Head of caudate nucleus (tissue), 42 donors: ENCODE measurements around the gene NEB.

Experiments
- DNase-seq, 42 donors: peaks; one replicate each; pipeline versions ENCODE4 v3.0.0 to v3.0.0-alpha.2; 2020 to 2021; ENCODE audit warnings: mixed read lengths in 7 of 42
- intact Hi-C: fragments of 100-400 bp; cut with DNase I; formaldehyde crosslinking; loops from one replicate; pipeline ENCODE4 v1.15.0; 2022

Gene NEB, protein sequence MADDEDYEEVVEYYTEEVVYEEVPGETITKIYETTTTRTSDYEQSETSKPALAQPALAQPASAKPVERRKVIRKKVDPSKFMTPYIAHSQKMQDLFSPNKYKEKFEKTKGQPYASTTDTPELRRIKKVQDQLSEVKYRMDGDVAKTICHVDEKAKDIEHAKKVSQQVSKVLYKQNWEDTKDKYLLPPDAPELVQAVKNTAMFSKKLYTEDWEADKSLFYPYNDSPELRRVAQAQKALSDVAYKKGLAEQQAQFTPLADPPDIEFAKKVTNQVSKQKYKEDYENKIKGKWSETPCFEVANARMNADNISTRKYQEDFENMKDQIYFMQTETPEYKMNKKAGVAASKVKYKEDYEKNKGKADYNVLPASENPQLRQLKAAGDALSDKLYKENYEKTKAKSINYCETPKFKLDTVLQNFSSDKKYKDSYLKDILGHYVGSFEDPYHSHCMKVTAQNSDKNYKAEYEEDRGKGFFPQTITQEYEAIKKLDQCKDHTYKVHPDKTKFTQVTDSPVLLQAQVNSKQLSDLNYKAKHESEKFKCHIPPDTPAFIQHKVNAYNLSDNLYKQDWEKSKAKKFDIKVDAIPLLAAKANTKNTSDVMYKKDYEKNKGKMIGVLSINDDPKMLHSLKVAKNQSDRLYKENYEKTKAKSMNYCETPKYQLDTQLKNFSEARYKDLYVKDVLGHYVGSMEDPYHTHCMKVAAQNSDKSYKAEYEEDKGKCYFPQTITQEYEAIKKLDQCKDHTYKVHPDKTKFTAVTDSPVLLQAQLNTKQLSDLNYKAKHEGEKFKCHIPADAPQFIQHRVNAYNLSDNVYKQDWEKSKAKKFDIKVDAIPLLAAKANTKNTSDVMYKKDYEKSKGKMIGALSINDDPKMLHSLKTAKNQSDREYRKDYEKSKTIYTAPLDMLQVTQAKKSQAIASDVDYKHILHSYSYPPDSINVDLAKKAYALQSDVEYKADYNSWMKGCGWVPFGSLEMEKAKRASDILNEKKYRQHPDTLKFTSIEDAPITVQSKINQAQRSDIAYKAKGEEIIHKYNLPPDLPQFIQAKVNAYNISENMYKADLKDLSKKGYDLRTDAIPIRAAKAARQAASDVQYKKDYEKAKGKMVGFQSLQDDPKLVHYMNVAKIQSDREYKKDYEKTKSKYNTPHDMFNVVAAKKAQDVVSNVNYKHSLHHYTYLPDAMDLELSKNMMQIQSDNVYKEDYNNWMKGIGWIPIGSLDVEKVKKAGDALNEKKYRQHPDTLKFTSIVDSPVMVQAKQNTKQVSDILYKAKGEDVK (N-terminal part only)

DNA sequence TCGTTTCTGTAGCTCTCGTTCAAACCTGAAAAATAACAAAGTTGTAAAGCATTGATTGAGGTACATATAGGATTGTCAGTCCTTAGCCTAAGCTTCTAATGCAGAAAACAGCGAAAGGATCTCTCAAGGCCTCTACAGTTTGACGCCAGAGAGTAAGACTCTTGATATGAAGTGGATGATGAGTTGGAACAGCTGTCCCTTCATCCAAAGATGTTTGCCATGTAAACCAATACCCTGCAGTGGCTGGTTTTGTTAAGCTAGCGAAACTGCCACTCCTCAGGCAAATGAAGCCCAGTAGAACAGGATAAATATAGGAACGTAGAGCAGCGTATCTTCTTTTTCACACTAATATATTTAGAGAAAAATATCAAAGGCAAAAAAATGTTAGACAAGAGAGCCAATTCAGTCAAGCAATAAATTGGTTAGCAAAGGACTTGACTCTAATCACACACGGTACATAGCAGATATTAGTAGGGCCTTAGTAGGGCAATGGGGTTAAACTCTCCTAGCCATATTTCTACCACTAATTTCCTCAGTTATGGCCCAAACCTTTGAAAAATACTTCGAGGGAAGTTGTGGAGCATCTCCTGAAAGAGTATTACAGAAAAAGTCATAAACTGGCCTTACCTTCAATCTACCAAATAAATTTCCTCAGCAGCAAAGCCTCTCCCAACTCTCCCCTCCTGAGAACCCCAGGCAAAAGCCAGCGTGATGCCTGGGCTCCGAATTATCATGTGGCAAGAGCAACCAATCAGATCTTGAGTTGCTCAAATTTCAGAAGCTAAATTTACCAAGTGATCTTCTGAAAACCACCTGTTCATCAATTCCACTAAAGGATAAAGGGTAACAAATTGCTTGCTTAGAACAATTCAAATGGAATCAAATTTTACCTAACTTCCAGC lies at the start of gene NEB:
Gene NEB (minus strand): TSS at position 706 of the 902 bp plus-strand sequence. CDS start 1,320 bp downstream, outside the sequence.
- intact Hi-C loops, result no loop called here
- no peak for DNase-seq

DNA sequence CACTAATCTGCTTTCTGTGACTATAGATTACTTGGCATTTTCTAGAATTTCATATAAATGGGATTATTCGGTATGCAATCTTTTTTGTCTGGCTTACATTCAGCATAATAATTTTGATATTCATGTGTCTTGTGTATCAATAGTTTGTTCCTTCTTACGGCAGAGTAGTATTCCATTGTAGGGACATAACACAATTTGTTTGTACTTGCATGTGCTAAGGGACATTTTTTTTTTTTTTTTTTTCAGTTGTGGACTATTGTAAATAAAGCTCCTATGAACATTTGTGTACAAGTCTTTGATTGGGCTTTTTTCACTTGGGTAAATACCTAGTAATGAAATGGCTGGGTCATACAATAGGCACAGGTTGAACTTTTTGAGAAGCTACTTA lies 48.9 kb upstream of the NEB start:
- no peak for DNase-seq
- intact Hi-C loops, result no loop called here

DNA sequence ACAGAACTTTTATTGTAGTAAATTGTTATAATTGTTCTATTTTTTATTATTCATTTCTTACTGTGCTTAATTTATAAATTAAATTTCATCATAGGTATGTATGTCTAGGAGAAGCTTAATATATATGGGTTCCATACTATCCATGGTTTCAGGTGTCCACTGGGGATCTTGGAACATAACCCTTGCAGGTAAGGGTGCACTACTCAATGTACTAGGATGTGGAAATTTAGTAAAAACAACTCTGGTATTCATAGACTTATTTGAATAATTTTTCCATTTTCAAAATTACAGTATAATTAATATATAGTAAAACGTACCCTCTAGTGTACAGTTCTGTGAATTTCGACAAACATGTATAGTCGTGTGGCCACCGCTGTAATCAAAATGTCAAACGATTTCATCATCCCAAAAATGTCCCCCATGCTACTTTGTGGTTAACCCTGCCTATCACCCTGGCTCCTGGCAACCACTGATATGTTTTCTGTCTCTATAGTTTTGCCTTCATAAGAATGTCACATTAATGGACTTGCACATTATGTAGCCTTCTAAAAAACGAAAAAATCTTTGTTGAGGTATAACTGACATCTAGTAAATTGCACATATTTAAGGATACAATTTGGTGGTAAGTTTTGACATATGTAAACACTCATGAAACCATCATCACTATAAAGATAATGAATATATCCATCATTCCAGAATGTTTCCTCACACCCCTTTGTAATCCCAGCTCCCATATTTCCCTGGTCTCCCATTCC lies 48.3 kb upstream of the NEB start:
- no peak for DNase-seq
- intact Hi-C loops, result no loop called here

DNA sequence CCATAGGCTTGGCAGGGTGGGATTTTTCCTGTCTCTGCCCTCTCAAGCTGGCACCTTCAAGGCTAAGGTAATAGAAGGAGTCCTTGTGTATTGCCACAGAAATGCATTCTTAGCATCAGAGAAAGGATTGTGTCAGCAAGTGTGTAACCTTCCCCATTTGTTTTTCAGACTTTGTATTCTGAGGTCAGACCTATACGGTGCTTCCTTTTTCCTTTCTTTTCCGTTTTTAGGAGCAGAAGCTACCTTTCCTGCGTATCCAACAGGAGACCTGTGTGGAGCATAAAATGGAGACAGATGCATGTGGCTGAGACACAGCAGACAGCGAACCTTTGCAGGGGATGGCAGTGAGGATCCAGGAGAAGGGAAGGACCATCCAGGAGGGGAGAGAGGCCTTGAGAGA lies 47.4 kb upstream of the NEB start:
- intact Hi-C loops, result no loop called here

DNA sequence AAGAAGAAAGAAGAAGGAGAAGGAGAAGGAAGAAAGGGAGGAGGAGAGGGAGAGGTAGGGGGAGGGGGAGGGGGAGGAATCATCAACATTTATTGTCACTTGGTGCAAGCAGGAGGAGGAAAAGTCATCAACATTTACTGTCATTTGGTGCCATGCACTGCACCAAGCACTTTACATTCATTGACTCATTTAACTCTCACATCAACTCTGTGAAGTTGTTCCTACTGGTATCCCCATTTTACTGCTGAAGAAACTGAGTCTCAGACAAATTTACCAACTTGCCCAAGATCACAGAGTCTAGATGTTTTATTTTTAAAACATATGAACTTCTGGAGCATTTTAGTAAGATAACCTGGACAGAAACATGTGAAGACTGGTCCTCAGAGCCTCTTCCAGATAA lies 46.7 kb upstream of the NEB start:
- no peak for DNase-seq
- intact Hi-C loops, result no loop called here

More for the DNA sequence above, 47.4 kb upstream of the NEB start:
- no peak for DNase-seq

DNA sequence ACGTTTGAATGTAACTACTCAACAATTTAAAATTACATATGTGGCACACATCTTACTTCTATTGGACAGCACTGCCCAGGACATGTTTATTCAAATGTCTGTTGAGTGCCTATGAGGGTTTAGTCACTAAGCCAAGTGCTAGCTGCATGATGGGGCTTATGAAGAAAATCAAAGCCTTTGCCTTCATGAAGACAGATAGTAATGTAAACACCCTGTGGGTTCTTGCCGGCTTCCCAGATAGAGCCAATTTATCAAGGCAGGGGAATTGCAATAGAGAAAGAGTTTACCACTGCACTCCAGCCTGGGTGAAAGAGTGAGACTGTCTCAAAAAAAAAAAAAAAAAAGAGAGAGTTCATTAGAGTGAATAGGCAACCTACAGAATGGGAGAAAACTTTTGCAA lies 43.7 kb upstream of the NEB start:
- intact Hi-C loops, result no loop called here
- DNase-seq, result no peak

DNA sequence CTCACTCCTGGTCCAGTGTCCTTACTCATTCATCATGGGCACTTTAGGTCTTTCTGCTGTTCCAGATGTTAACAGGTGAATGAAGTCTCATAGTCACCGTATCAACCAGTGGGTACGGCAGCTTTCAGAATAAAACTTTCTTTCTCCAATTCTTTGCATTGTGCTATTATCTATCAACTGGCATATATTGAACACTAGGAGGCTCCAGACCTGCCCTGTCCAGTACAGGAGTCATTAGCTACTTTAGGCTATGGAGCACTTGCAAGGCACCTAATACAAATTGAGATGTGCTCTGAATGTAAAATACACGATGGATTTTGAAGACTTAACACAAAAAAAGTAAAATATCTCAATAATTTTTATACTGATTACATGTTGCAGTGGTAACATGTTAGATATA lies 43.2 kb upstream of the NEB start:
- DNase-seq, result no peak
- intact Hi-C loops, result no loop called here

DNA sequence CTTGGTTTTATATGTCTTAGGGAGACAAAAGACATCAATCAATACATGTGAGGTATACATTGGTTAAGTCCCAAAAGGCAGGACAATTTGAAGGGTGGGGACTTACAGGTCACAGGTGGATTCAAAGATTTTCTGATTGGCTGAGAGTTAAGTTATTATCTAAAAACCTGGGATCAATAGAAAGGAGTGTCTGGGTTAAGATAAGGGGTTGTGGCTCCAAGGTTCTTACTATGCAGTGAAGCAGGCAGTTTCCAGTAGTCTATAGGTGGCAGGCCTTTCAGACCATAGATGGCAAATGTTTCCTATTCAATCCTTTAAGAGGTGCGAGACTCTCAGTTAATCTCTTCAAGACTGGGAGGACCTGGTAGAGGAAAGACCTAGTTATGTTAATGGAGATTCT lies 42.1 kb upstream of the NEB start:
- intact Hi-C loops, result no loop called here
- no peak for DNase-seq

DNA sequence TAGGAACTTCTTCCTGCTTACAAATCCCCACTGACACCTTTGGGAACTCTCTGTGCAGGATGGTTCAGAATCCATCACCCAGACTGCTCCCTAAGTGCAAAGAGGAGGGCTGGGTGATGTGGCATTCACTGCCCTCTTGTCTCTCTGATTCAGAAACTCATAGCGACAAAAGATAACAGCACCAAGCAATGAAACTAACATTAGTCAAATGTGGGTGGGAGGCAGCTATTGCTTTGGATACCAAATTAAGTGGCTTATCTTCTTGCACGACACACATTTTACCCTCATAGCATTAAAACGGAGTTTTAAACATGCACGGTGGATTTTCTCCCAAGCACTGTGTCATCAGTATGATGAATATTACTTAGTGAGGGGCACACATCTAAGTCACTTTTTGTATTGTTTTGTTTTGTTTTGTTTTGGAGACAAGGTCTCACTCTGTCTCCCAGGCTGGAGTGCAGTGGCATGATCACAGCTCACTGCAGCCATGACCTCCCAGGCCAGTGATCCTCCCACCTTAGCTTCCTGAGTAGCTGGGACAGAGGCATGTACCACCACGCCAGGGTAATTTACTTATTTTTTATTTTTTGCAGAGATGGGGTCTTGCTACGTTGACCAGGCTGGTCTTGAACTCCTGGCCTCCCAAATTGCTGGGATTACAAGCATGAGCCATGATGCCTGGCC lies 40.9 kb upstream of the NEB start:
- intact Hi-C loops, result no loop called here
- peak in 5 of 42 donors; percentile 5 to 21 (median 11) for DNase-seq

DNA sequence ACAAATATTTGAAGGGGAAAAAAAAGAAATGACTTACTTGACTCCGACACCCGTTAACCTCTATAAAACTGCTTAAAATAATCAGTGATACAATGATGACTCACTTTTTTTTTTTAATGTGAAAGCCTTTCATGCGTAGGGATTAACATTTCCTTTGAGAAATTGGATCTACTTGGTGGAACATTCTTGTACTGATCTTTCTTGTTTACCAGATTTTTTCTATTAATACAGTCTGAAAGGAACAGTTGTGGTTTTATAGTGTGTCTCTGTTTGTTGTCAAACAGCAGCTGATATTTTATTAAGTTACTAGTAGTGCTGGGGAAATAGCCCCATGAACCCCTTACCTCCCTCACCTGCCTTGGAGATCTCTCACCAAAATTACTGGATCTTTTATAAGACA lies 40.2 kb upstream of the NEB start:
- intact Hi-C loops, result no loop called here
- no peak for DNase-seq

DNA sequence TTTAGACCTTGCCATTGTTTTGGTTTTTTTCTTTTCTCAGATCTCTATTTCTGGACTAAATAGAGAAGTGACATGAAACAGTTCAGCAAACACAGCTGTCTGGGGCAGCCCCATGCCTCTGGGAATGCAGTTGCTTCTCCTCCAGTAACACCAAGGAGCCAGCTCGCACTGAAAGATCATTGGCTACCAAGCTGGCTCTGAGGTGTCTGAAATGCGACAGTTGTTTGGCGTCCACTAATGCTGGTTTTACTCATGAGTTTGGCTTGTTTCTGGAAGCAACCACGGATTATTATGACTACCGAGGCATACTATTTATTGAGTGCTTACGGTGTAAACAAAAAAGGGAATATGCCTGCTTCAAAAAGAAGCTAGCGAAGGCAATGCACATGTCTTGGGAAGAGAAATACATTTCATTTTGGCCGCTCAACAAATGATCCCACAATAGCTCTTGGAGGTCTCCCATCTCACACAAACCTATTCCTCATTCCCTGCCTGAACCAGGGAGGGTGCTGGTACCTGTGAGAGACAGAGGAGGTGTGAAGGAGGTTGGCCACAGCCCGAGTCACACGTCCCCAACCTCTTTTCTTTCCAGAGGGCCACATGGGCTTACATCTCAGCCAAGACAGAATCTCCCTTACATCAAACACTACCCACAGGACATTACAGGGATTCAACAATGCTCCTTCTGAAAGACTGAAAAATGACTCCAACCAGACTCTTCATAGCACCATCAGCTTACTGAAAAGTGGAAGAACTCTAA lies 37.5 kb upstream of the NEB start:
- intact Hi-C loops, result no loop called here
- peak in 7 of 42 donors; percentile 8 to 47 (median 11) for DNase-seq

DNA sequence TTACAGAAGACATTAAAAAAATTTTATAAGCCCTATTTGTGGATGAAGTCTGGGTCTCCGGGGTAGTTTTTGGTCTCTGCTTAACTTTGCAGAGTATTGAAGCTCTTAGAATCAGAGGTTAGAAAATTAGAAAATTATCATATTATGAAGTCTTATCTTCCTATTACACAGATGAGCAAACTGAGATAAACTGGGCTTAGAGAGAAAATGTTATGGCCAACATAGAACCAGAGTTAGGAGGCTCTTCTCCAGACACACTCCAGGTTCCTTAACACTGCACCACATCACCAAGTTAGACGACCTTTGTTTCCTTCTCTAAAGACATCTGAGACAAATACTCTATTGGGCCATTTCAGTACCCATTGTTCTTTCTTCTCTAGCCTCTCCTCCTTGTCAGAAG lies 36.7 kb upstream of the NEB start:
- intact Hi-C loops, result no loop called here
- no peak for DNase-seq

DNA sequence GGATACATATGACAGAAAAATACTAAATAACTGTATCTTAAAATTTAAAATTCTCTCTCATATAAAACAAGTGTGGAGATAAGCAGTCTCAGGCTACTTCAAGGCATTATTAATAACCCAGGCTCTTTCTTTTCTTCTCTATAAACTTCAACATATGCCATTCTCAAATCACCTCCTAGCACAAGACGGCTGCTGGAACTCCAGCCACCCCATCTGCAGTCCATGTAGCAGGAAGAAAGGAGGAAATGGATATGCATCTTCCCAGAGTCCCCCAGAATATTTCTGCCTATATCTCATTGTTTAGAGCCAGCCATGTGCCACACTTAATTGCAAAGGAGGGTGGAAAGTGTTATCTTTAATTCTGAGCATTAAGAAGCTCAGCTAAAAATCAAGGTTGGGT lies 35.3 kb upstream of the NEB start:
- intact Hi-C loops, result no loop called here

DNA sequence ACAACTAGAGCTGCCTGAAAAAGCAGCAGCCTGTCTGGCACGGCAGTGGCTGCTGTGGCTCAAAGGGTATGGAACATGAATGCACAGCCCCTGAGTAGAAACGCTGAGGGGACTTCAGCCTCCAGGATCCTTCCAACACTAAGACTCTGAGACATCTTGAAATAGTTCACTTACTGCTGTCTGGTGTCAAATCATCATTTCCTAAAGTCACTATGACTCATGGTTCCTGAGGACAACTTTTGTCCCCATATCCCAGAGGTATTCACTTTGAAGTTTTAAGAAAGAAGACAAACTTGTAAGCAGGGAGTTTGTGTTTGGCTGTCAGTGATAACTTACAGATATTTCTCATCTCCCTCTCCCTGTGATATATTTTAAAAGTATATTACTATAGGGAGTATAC lies 33.3 kb upstream of the NEB start:
- no peak for DNase-seq
- intact Hi-C loops, result no loop called here

More for the DNA sequence above, 35.3 kb upstream of the NEB start:
- no peak for DNase-seq

DNA sequence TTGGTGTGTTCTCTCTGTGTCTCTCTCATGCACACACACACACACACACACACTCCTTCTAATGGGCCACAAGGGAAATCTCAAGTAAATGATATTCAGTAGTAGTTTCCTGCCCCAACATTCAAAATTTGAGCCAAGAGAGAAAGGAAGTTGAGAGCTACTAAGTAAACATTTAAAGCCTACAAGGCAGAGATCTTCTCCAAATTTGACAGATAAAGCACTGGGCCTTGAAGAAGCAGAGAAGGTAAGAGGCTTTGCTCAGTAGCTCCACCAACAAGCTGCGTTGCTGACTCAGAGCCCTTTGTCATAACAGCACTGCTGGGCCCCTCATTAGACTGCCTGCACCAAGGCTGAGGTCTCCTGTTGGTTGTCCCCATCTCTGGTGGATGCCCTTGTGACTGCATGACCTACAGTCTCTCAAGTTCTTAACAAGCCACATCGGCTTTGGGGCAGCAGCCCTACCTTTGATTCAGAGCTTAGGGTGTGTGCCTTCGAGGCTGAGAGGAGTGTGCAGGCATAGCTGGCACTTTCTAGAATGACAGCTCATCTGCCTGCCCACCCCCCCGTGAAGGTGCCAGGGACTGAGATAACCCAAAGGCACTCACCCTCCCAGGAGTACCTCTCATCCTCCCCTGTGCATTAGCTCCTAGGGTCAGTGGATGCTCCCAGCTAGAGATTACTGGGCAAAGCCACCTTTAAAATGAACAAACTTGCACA lies 32.3 kb upstream of the NEB start:
- DNase-seq, result no peak
- intact Hi-C loops, result no loop called here
